PC-3 (cell line): ENCODE data around the gene RRAGD. TPM values are rescaled to one million over a fixed set of nuclear protein-coding genes. Genes with fewer than 3 reads are reported as not detected.

Source experiments
- ATAC-seq: fragments of 200-7000 bp; cut with Tn5 transposase; 2 replicates; pipeline ENCODE4 v1.9.1; 2020; ENCODE audit warnings: mild to moderate bottlenecking, moderate library complexity
- BruUV-seq: library from RNA; stranded (reverse); fragments of 400-500 nt; replicated peaks from 2 replicates; lab custom pipeline; 2021; lab: Mats Ljungman, UMichigan
- CTCF ChIA-PET: fragments of 300-600 bp; sonication (Branson Sonifier 250); formaldehyde crosslinking; loops from one replicate; lab custom pipeline; 2022; ENCODE audit warnings: antibody characterized with exemption; lab: Charles Lee
- POLR2A ChIA-PET: fragments of 300-600 bp; sonication (Branson Sonifier 250); formaldehyde crosslinking; loops from one replicate; lab custom pipeline; 2022; ENCODE audit warnings: antibody characterized with exemption; ENCODE audit not compliant: unreplicated experiment; lab: Charles Lee
- DNase-seq: peaks from one replicate; pipeline ENCODE4 v3.0.0-alpha.2; 2015
- H2AFZ ChIP-seq: fragments of 300-600 bp; sonication (generic); 2 replicates; pipeline ENCODE4 v1.6.0; 2016; ENCODE audit warnings: antibody characterized with exemption, low read length
- H3F3A ChIP-seq: fragments of 300-600 bp; sonication (generic); one replicate; pipeline ENCODE4 v1.6.0; 2017; ENCODE audit warnings: antibody characterized with exemption, low read length, control low read depth, mild to moderate bottlenecking; ENCODE audit not compliant: unreplicated experiment
- H3K27ac ChIP-seq: fragments of 300-600 bp; sonication (generic); 2 replicates; pipeline ENCODE4 v1.5.1; 2016; ENCODE audit warnings: mild to moderate bottlenecking, low read length
- H3K27me3 ChIP-seq: fragments of 300-600 bp; sonication (generic); 2 replicates; pipeline ENCODE4 v1.6.1; 2016; ENCODE audit warnings: low read length, mixed read lengths
- H3K36me3 ChIP-seq: fragments of 300-600 bp; sonication (generic); 2 replicates; pipeline ENCODE4 v1.6.1; 2016; ENCODE audit warnings: low read depth, mixed run types, low read length, mixed read lengths
- H3K4me1 ChIP-seq: fragments of 300-600 bp; sonication (generic); 2 replicates; pipeline ENCODE4 v1.5.1; 2016; ENCODE audit warnings: low read length; ENCODE audit not compliant: insufficient read depth
- H3K4me2 ChIP-seq: fragments of 300-600 bp; sonication (generic); 2 replicates; pipeline ENCODE4 v1.6.0; 2016; ENCODE audit warnings: low read length
- H3K4me3 ChIP-seq: fragments of 300-600 bp; sonication (generic); 2 replicates; pipeline ENCODE4 v1.5.1; 2016; ENCODE audit warnings: mild to moderate bottlenecking, low read length, mixed read lengths
- H3K79me2 ChIP-seq: fragments of 300-600 bp; sonication (generic); 2 replicates; pipeline ENCODE4 v1.6.1; 2017; ENCODE audit warnings: low read length, mixed read lengths
- H3K9ac ChIP-seq: fragments of 300-600 bp; sonication (generic); 2 replicates; pipeline ENCODE4 v1.6.0; 2016; ENCODE audit warnings: mild to moderate bottlenecking, low read length
- H3K9me2 ChIP-seq: fragments of 300-600 bp; sonication (generic); replicated peaks from 2 replicates; pipeline ENCODE4 v1.6.1; 2016; ENCODE audit warnings: mixed run types, low read length, mixed read lengths
- H3K9me3 ChIP-seq: fragments of 300-600 bp; sonication (generic); 2 replicates; pipeline ENCODE4 v1.6.1; 2016; ENCODE audit warnings: low read length, mixed read lengths
- H4K20me1 ChIP-seq: fragments of 300-600 bp; sonication (generic); 2 replicates; pipeline ENCODE4 v1.6.1; 2016; ENCODE audit warnings: low read length, mixed read lengths
- CTCF ChIP-seq: fragments of 300-600 bp; sonication (generic); conservative IDR thresholded peaks from 2 replicates; pipeline ENCODE4 v1.5.1; 2017; ENCODE audit warnings: antibody characterized with exemption, low read depth, mild to moderate bottlenecking, low read length
- EZH2 ChIP-seq: fragments of 300-600 bp; sonication (generic); IDR thresholded peaks from one replicate; pipeline ENCODE4 v1.6.1; 2017; ENCODE audit warnings: antibody characterized with exemption, mild to moderate bottlenecking, low read length; ENCODE audit not compliant: unreplicated experiment
- EZH2phosphoT487 ChIP-seq: fragments of 300-600 bp; sonication (generic); IDR thresholded peaks from 2 replicates; pipeline ENCODE4 v1.6.1; 2018; ENCODE audit warnings: mild to moderate bottlenecking, antibody characterized with exemption, low read length, borderline replicate concordance
- intact Hi-C: fragments of 100-400 bp; cut with micrococcal nuclease; formaldehyde crosslinking; loops from 2 replicates; pipeline ENCODE4 v1.9.0; 2023
- total RNA-seq: library from RNA; depleted of rRNA; stranded (reverse); fragments of >200 nt; gene quantifications from 2 replicates; pipeline ENCODE4 v1.2.3, GENCODE V29; 2014

RRAGD gene
- total RNA-seq, 1 experiment from 2014 or later = 0.62 TPM

- no peak overlapping the region for H3K9ac ChIP-seq
- TF ChIP-seq EZH2 (peak; percentile 83), CTCF (no peak), EZH2phosphoT487 (no peak)
- DNase-seq (no peak), ATAC-seq (peak; percentile 59)
- peak overlapping the region; percentile 75 for H2AFZ ChIP-seq
- ChIA-PET CTCF (no interaction called here), POLR2A (interaction anchor here (0.7 kb wide), 1 partner anchor 468 kb away, joined by 3 read pairs; no protein-coding TSS in a partner anchor)
- BruUV-seq = no TSS peak
- intact Hi-C loops = no loop called here
- H3K27ac ChIP-seq = no peak overlapping the region
- H3K4me1 ChIP-seq = peaks cover 7% of the 10 kb centered on the region; the same call in 1 of the 2 replicates
- peak overlapping the region; percentile 66 for H3K4me3 ChIP-seq
- H3K9me3 ChIP-seq = no peaks in the 10 kb centered on the region
- H3K9me2 ChIP-seq = no peaks in the 10 kb centered on the region
- no peaks in the 10 kb centered on the region for H3K36me3 ChIP-seq
- H3K27me3 ChIP-seq = peaks cover 54% of the 10 kb centered on the region
- peak overlapping the region; percentile 87 for H3K4me2 ChIP-seq
- H3F3A ChIP-seq = no peaks in the 10 kb centered on the region
- no peaks in the 10 kb centered on the region for H4K20me1 ChIP-seq
- no peaks in the 10 kb centered on the region for H3K79me2 ChIP-seq
These were observed 665 bp downstream of the RRAGD start for GRCh38 chr6:89411145-89412070.

- Histone ChIP-seq H3F3A (no peaks in the 10 kb centered on the region), H2AFZ (no peak overlapping the region), H3K27me3 (peaks cover 54% of the 10 kb centered on the region), H3K4me3 (peak overlapping the region; percentile 66; the same call in 1 of the 2 replicates), H3K4me1 (peaks cover 7% of the 10 kb centered on the region; the same call in 1 of the 2 replicates), H3K9me3 (no peaks in the 10 kb centered on the region), H3K36me3 (no peaks in the 10 kb centered on the region), H3K79me2 (no peaks in the 10 kb centered on the region), H3K4me2 (peak overlapping the region; percentile 87), H3K9ac (no peak overlapping the region), H4K20me1 (no peaks in the 10 kb centered on the region), H3K9me2 (no peaks in the 10 kb centered on the region), H3K27ac (no peak overlapping the region)
- POLR2A ChIA-PET = no interaction called here
- CTCF ChIA-PET = no interaction called here
- ATAC-seq = no peak
- BruUV-seq = no TSS peak
- DNase-seq = no peak
- TF ChIP-seq EZH2phosphoT487 = no peak
- no peak for TF ChIP-seq EZH2
- intact Hi-C loops = no loop called here
These were observed 1.3 kb downstream of the RRAGD start for GRCh38 chr6:89410788-89411144.

- intact Hi-C loops = no loop called here
- no peaks in the 10 kb centered on the region for H3K36me3 ChIP-seq
- no peak overlapping the region for H3K9ac ChIP-seq
- no peak overlapping the region for H3K4me3 ChIP-seq
- H4K20me1 ChIP-seq = no peaks in the 10 kb centered on the region
- ATAC-seq (no peak), DNase-seq (no peak)
- no TSS peak for BruUV-seq
- peaks cover 53% of the 10 kb centered on the region for H3K27me3 ChIP-seq
- H3K4me2 ChIP-seq = no peak overlapping the region
- H3K4me1 ChIP-seq = peaks cover 7% of the 10 kb centered on the region; the same call in 1 of the 2 replicates
- TF ChIP-seq EZH2phosphoT487 (no peak), EZH2 (no peak), CTCF (no peak)
- ChIA-PET POLR2A (no interaction called here), CTCF (no interaction called here)
- no peaks in the 10 kb centered on the region for H3F3A ChIP-seq
- H2AFZ ChIP-seq = no peak overlapping the region
- H3K9me2 ChIP-seq = no peaks in the 10 kb centered on the region
- no peak overlapping the region for H3K27ac ChIP-seq
- H3K9me3 ChIP-seq = no peaks in the 10 kb centered on the region
- H3K79me2 ChIP-seq = no peaks in the 10 kb centered on the region
These were observed 1.8 kb downstream of the RRAGD start for GRCh38 chr6:89410231-89410761.
